B cell (primary cell): ENCODE data around the gene MAPK14. TPM values are rescaled to one million over a fixed set of nuclear protein-coding genes. Genes with fewer than 3 reads are reported as not detected.

Source experiments
- ATAC-seq: fragments of 200-7000 bp; cut with Tn5 transposase; one replicate; pipeline ENCODE4 v1.10.0; 2021; ENCODE audit warnings: low read depth, mild to moderate bottlenecking, moderate number of reproducible peaks, moderate library complexity
- CTCF ChIA-PET: fragments of 350-600 bp; sonication (Branson Sonifier 250); formaldehyde crosslinking; loops from one replicate; lab custom pipeline; 2021; ENCODE audit warnings: antibody characterized with exemption, inconsistent platforms; lab: Charles Lee
- POLR2A ChIA-PET: fragments of 350-600 bp; sonication (Branson Sonifier 250); formaldehyde crosslinking; loops from one replicate; lab custom pipeline; 2021; ENCODE audit warnings: antibody characterized with exemption; lab: Charles Lee
- DNase-seq: peaks from one replicate; pipeline ENCODE4 v3.0.0; 2013
- H2AFZ ChIP-seq: 2 replicates; pipeline ENCODE4 v1.6.1; 2012; ENCODE audit warnings: mild to moderate bottlenecking, low read depth, low read length; ENCODE audit not compliant: insufficient read depth, poor library complexity, severe bottlenecking
- H3K27ac ChIP-seq, 2 donors: 1 replicate in 1 of 2; 2 replicates in 1 of 2; pipeline ENCODE4 v1.5.1; 2012 to 2013; ENCODE audit warnings: low read length in 2 of 2, mild to moderate bottlenecking in 2 of 2, moderate library complexity in 1 of 2
- H3K27me3 ChIP-seq, 4 experiments: fragments of 200-600 bp in 1 of 4; sonication (generic) in 1 of 4; replicated peaks in 1 of 4; 1 replicate in 2 of 4; 2 replicates in 2 of 4; pipeline versions ENCODE4 v1.6.1 to v1.7.0; 2013 to 2016; ENCODE audit warnings: low read length in 3 of 4, mild to moderate bottlenecking in 2 of 4, mixed read lengths in 1 of 4, moderate library complexity in 1 of 4; ENCODE audit not compliant: insufficient read depth in 4 of 4, control insufficient read depth in 3 of 4; ENCODE audit errors: control extremely low read depth in 1 of 4
- H3K36me3 ChIP-seq, 2 experiments: replicated peaks in 1 of 2; 1 replicate in 1 of 2; 2 replicates in 1 of 2; pipeline versions ENCODE4 v1.6.1 to v1.7.1; 2013; ENCODE audit warnings: low read length in 1 of 2; ENCODE audit not compliant: insufficient read depth in 2 of 2, control insufficient read depth in 1 of 2; ENCODE audit errors: control extremely low read depth in 1 of 2, extremely low read depth in 1 of 2
- H3K4me1 ChIP-seq, 2 donors: fragments of 200-600 bp in 1 of 2; sonication (generic) in 1 of 2; 1 replicate in 1 of 2; 2 replicates in 1 of 2; pipeline versions ENCODE4 v1.5.1 to v1.6.1; 2013 to 2017; ENCODE audit warnings: low read length in 2 of 2; ENCODE audit not compliant: control insufficient read depth in 2 of 2, insufficient read depth in 2 of 2
- H3K4me2 ChIP-seq: replicated peaks from 2 replicates; pipeline ENCODE3; 2012; ENCODE audit warnings: mild to moderate bottlenecking, low read depth, low read length; ENCODE audit not compliant: poor library complexity, severe bottlenecking
- H3K4me3 ChIP-seq, 5 experiments: fragments of 200-600 bp in 1 of 5; sonication (generic) in 1 of 5; 1 replicate in 3 of 5; 2 replicates in 2 of 5; pipeline versions ENCODE4 v1.5.1 to v1.7.0; 2011 to 2016; ENCODE audit warnings: low read length in 4 of 5, mild to moderate bottlenecking in 4 of 5, low read depth in 2 of 5, control low read depth in 1 of 5, moderate library complexity in 1 of 5; ENCODE audit not compliant: insufficient read depth in 1 of 5; ENCODE audit errors: control extremely low read depth in 1 of 5, extremely low read depth in 1 of 5
- H3K79me2 ChIP-seq: fragments of 200-600 bp; sonication (generic); one replicate; pipeline ENCODE4 v1.6.0; 2016; ENCODE audit warnings: low read length; ENCODE audit not compliant: control insufficient read depth, insufficient read depth
- H3K9ac ChIP-seq: fragments of 200-600 bp; sonication (generic); 2 replicates; pipeline ENCODE4 v1.6.1; 2017; ENCODE audit warnings: mild to moderate bottlenecking, low read length, moderate library complexity
- H3K9me3 ChIP-seq, 3 donors: one replicate each; pipeline versions ENCODE4 v1.6.1 to v1.7.1; 2013; ENCODE audit warnings: low read length in 2 of 3; ENCODE audit not compliant: control insufficient read depth in 2 of 3, insufficient read depth in 1 of 3; ENCODE audit errors: control extremely low read depth in 1 of 3
- H4K20me1 ChIP-seq: 2 replicates; pipeline ENCODE4 v1.6.0; 2012; ENCODE audit warnings: mild to moderate bottlenecking, low read length; ENCODE audit not compliant: insufficient read depth, control insufficient read depth, poor library complexity, severe bottlenecking
- H3K27ac Mint-ChIP-seq: one replicate; pipeline ENCODE4 v1.8.0; 2021; ENCODE audit warnings: mixed read lengths
- H3K27me3 Mint-ChIP-seq: one replicate; pipeline ENCODE4 v1.8.0; 2021; ENCODE audit warnings: mixed read lengths
- H3K4me1 Mint-ChIP-seq: one replicate; pipeline ENCODE4 v1.8.0; 2021; ENCODE audit warnings: mixed read lengths
- H3K4me3 Mint-ChIP-seq: one replicate; pipeline ENCODE4 v1.8.0; 2021; ENCODE audit warnings: mixed read lengths
- H3K9me3 Mint-ChIP-seq: one replicate; pipeline ENCODE4 v1.8.0; 2022; ENCODE audit warnings: mixed read lengths; ENCODE audit not compliant: insufficient read depth
- CTCF ChIP-seq: fragments of 200-600 bp; IDR thresholded peaks from one replicate; pipeline ENCODE4 v1.8.0; 2022; ENCODE audit warnings: antibody characterized with exemption, mild to moderate bottlenecking
- EZH2 ChIP-seq: IDR thresholded peaks from 2 replicates; pipeline ENCODE4 v1.6.1; 2012; ENCODE audit warnings: borderline replicate concordance, low read depth, mild to moderate bottlenecking, moderate library complexity, low read length; ENCODE audit not compliant: insufficient read depth, poor library complexity, severe bottlenecking
- WGBS: methylation state at CpG from one replicate; pipeline ENCODE4 v1.1.5; 2013; ENCODE audit warnings: missing lambda C conversion rate; ENCODE audit not compliant: insufficient coverage; 5-methylcytosine and 5-hydroxymethylcytosine counted together
- intact Hi-C: fragments of 100-400 bp; cut with micrococcal nuclease; formaldehyde crosslinking; loops from one replicate; pipeline ENCODE4 v1.10.0; 2022
- polyA plus RNA-seq: library from polyadenylated mRNA; depleted of rRNA; stranded (reverse); fragments of >200 nt; gene quantifications from 2 replicates; pipeline ENCODE4 v1.2.3, GENCODE V29; 2012
- total RNA-seq, 2 donors: library from RNA; stranded (reverse); fragments of 120-200 nt in 1 of 2; gene quantifications; 1 replicate in 1 of 2; 2 replicates in 1 of 2; pipeline versions ENCODE4 v1.2.3 to v1.2.4, GENCODE V29; 2013 to 2022

MAPK14 gene
- total and polyA plus RNA-seq, 2 donors (not counting 1 experiment from before 2014, with no cell fraction given): 19.5 to 50.4 TPM

- Histone ChIP-seq H3K79me2 (no peaks in the 10 kb centered on the region), H3K27ac (no peak overlapping the region), H3K4me3 (no peak overlapping the region), H4K20me1 (no peaks in the 10 kb centered on the region), H3K4me2 (no peak overlapping the region), H3K36me3 (peaks cover 0 to 31% of the 10 kb centered on the region in 2 experiments), H3K9ac (no peak overlapping the region), H2AFZ (no peak overlapping the region), H3K9me3 (no peaks in the 10 kb centered on the region), H3K4me1 (peaks cover 4 to 6% of the 10 kb centered on the region in 2 donors), H3K27me3 (no peaks in the 10 kb centered on the region)
- ChIA-PET POLR2A (no interaction called here), CTCF (interaction anchor here (0.8 to 1.5 kb wide), 3 partner anchors 11 to 62 kb away, joined by 3 to 5 read pairs (median 3); no protein-coding TSS in a partner anchor)
- Mint-ChIP-seq H3K27ac (peak overlapping the region; percentile 47), H3K4me1 (peaks cover 7% of the 10 kb centered on the region), H3K4me3 (no peak overlapping the region), H3K9me3 (no peaks in the 10 kb centered on the region), H3K27me3 (no peaks in the 10 kb centered on the region)
- ATAC-seq (no peak), DNase-seq (no peak)
- 99% methylated on average over 4 of the region's 4 CpGs for WGBS
- no peak for TF ChIP-seq CTCF
- no peak for TF ChIP-seq EZH2
- intact Hi-C loops: no loop called here
Measured at GRCh38 chr6:36141961-36142360, 114.4 kb downstream of the MAPK14 start.

GRCh38 chr6:36142971-36143838 lies 115.6 kb downstream of the MAPK14 start:
- ChIA-PET POLR2A (no interaction called here), CTCF (interaction anchor here (0.5 to 0.9 kb wide), 2 partner anchors 46 to 107 kb away, joined by 4 read pairs; no protein-coding TSS in a partner anchor)
- Mint-ChIP-seq H3K4me1 (peaks cover 9% of the 10 kb centered on the region), H3K27ac (no peak overlapping the region), H3K4me3 (no peak overlapping the region), H3K9me3 (peaks cover under 1% of the 10 kb centered on the region), H3K27me3 (no peaks in the 10 kb centered on the region)
- no peak overlapping the region for H3K9ac ChIP-seq
- H3K9me3 ChIP-seq: peaks cover 0 to 6% (median 0%) of the 10 kb centered on the region in 3 donors
- no peak overlapping the region for H3K4me3 ChIP-seq
- 93% methylated on average over 10 of the region's 13 CpGs for WGBS
- intact Hi-C loops: no loop called here
- peaks cover 5% of the 10 kb centered on the region in 2 donors for H3K4me1 ChIP-seq
- H3K79me2 ChIP-seq: no peaks in the 10 kb centered on the region
- no peak for TF ChIP-seq CTCF
- TF ChIP-seq EZH2: no peak
- H3K36me3 ChIP-seq: peaks cover 0 to 26% of the 10 kb centered on the region in 2 experiments
- no peak for ATAC-seq
- no peak overlapping the region for H3K4me2 ChIP-seq
- H3K27ac ChIP-seq: no peak overlapping the region
- H4K20me1 ChIP-seq: no peaks in the 10 kb centered on the region
- no peak for DNase-seq
- H3K27me3 ChIP-seq: no peaks in the 10 kb centered on the region
- no peak overlapping the region for H2AFZ ChIP-seq
